ENCODE measurements around the gene FAM174C.

FAM174C gene

DNA sequence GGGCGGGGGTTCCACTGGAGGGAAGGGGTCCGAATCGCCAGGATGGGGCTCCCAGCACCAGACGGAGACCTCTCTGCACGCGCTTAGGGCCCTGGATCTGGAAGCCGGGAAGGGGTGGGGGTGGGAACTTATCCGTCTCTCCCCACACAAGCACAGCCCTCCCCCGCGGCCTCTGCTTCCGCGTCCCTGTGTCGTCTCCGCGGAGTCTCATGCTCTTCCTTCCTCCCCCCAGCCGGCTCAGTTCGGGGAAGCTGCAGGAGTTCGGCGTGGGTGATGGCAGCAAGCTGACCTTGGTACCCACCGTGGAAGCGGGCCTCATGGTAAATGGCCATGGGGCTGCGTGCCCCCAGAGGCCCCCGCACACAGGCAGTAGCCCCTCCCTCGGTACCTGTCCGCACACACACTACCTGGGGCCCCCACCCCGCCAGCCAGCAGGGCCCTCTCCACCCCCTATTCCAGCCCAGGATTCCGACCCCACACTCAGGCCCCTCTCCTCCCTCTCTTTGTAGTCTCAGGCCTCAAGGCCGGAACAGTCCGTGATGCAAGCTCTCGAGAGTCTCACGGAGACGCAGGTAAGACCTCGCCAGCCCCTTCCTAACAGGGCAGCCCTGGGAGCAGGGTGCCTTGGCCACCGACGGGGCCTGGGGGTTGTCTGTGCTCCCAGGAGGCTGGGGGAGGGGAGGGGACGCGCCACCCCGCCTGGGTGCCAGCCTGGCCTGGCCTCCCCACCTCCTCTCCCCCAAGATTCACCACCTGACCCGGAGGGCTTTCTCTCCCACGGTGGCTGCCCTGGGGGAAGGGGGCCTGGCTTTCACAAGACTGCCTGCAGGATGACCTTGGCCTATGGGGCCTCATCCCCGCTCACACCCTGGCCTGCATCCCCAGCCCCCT is 23.8 kb upstream of the FAM174C start:
- DNase-seq, result peak; percentile 84

DNA sequence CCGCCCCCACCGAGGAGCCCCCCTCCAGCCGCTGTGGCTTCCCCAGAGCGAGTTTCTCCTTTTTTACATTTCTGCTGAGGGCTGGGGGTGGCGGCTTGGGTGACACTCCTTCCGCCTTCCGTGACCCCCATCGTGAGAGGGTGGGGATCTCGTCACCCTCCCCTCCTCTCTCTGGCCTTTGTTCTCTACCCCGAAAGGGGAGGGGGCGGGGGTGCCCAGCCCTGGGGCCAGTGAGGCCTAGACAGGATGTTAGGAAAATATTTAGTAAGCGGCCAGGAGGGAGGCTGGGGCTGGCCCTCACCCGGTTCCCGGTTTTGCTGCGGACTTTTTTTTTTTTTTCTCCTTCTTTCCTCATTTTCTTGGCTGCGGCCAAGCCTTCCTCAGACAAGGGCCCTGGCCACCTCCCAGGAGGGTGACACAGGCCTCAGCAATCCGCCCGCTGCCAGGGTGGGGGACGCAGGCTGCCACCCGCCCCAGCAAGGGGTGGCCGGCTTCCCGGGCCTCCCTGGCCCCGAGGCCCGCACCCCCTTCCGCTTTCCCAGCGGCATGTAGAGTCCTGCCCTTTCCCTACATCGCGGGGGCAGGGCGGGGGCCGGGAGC is 23.0 kb upstream of the FAM174C start:
- DNase-seq, result peak; percentile 87

DNA sequence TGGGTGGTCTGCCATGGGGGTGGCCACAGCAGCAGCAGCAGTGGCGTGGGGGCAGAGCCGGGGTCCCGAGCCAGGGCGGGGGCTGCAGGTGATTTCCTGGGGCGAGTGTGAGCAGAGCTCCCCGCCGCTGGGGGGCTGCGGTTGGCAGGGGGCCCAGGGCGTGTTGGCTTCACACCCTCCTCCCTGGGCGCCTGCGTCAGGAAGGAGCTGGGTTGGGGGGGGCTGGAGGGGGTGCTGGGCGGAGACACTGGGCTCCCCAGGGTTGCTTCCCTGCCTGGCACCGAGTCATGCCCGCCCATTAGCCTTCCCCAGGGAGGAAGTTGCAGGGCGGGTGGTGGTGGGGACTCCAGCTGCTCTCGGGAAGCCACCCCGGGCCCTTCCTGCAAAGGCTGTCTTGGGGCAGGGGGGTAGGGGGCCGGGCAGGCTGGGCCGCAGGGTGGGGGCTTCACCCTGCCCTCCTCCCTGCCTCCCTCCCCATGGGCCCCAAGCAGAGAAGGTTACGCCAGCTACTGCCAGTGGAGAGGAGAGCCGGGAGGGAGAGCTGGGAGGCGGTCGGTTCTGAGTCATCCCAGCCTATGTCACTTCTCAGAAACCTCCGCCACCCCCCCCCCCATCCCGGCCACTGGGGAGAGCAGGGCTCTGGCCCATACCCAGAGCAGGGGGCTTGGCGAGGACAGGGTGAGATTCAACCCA is 22.4 kb upstream of the FAM174C start:
- DNase-seq, result peak; percentile 92

DNA sequence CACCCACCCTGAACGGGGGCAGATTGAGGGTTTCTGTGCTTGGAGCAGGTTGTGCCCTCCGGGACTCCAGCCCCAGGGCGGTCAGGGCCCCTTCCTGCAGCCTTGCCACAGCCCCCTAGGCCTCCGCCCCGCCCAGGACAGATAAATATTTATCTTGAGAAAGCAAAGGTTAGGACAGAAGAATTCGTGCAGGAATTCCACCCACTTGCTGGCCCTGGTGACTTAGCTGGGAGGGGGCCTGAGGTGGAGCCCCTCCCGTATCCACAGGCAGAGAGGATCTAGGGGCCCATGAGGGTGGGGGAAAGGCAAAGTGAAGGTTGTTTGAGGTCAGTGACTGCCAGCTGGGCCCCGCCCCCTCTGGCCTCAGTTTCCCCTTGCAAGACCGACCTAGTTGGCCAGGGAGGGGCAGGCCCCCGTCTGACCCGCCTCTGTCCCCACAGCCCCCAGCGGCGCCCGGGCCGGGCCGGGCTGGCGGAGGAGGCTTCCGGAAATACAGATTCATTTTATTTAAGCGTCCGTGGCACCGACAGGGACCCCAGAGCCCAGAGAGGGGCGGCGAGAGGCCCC is 21.7 kb upstream of the FAM174C start:
- no peak for DNase-seq

DNA sequence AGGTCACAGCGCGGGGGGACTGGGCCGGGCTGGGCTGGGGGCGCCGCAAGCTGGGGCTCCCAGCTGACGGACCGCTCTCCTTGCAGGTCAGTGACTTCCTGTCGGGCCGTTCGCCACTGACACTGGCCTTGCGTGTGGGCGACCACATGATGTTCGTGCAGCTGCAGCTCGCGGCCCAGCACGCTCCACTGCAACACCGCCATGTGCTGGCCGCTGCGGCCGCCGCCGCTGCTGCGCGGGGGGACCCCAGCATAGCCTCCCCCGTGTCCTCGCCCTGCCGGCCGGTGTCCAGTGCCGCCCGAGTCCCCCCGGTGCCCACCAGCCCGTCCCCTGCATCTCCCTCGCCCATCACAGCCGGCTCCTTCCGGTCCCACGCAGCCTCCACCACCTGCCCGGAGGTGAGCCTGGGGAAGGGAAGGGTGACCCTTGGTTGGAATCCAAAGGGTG is 21.2 kb upstream of the FAM174C start:
- DNase-seq, result no peak

DNA sequence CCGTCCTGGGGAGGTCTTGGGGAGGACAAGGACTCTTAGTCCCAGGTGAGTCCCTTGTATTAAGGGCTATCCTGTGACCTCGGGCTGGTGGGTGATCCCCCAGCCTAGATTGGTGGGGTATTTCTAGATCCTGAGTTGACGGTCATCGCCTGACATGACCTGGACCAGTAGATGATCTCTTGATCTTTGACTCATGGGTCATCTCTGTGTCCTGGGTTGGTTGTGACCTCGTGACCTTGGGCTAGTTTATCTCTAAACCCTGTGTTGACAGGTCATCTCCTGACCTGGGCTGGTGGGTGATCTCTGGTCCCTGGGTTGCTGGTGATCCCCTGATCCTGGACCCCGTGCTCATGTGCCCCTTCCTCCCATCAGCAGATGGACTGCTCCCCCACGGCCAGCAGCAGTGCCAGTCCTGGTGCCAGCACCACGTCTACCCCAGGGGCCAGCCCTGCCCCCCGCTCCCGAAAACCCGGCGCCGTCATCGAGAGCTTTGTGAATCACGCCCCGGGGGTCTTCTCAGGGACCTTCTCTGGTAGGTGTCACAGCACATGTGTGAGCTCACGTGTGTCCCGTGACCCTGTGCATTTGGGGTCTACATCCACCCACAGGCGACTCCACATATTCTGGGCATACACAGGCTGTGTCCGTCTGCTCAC is 20.7 kb upstream of the FAM174C start:
- DNase-seq, result no peak

DNA sequence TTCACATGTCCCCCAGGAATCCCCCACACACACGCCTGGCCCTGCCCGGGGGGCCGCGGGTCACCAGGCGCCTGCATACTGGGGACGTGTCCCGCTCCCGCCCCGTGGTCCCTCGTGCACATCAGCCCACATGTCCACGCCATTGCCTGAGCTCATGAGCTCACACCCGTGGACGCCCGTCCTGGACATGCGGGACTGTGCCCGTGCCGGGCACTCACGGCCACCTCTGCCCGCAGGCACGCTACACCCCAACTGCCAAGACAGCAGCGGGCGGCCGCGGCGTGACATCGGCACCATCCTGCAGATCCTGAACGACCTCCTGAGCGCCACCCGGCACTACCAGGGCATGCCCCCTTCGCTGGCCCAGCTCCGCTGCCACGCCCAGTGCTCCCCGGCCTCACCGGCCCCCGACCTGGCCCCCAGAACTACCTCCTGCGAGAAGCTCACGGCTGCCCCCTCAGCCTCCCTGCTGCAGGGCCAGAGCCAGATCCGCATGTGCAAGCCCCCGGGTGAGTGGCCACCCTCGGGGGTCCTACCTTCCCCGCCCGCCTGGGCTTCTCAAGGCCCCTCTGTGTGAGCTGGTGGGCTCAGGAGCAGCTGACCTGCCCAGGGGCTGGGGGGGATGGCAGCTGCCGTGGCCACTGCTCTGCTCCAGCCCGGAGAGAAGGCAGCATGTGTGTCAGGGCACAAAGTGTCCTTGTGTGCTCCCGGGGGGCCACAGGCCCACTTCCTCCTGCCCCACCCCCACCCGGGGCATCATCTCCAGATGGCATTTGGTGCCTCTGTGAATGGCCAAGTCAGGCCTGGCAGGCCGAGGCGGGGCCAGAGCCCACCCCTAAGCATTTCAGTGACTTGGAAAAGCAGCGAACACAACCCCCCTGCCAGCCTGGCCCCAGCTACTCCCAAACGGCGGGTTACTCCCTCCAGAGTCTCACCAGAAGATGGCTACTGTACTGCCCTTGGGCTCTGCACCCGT is 19.9 kb upstream of the FAM174C start:
- DNase-seq, result no peak

DNA sequence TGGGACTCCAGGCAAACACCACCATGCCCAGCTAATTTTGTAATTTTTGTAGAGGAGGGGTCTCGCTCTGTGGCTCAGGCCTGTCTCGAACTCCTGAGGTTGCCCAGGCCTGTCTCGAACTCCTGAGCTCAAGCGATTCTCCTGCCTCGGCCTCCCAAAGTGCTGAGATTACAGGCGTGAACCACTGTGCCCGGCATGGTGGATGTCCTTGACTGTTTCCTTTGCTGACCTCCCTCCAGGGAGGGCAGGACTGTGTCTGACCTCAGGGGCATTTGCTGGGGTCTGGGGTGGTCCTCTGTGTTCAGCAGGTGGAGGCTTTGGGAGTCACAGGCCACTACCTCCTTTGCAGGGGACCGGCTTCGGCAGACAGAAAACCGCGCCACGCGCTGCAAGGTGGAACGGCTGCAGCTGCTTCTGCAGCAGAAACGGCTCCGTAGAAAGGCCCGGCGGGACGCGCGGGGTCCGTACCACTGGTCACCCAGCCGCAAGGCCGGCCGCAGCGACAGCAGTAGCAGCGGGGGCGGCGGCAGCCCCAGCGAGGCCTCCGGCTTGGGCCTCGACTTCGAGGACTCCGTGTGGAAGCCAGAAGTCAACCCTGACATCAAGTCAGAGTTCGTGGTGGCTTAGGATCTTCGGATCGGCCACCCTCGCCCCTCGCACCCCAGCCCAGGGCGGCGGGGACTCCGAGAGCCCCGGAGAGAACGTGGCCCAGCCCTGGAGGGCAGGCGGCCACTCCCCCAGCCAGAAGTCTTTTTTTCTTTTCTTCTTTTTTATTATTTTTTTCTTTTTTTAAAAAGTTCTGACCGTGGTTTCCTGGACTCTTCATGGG is 18.5 kb upstream of the FAM174C start:
- no peak for DNase-seq

DNA sequence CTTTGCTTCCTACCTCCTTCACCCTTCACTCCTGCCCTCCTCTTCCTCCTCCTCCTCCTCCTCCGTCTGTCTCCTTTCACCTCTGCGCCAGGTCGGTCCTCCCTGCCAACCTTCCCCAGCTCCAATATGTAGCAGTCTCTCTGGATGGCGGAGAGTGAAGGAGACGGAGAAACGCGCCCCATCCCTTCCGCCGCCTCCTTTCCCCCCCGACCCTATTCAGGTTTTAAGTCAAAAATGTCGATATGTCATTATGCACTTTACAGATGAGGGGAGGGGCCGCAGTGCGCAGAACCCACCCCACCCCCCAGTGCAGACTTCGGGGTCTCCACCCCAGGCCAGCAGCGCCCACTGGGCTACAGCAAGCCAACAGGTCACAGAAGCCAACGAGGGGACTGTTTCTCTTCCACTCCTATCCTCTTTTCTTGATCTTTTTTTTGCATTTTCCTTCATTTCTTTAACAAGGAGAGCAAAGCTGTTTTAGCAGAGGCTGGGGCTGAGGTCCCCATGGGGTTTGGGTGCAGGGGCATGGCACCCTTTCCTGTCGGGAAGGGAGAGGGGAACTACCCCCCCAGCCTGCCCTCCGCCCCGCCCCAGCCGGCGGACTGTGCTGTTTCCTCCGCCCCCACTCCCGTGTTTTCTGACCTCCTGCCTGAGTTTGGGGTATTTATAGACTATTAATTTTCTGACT is 17.7 kb upstream of the FAM174C start:
- no peak for DNase-seq

DNA sequence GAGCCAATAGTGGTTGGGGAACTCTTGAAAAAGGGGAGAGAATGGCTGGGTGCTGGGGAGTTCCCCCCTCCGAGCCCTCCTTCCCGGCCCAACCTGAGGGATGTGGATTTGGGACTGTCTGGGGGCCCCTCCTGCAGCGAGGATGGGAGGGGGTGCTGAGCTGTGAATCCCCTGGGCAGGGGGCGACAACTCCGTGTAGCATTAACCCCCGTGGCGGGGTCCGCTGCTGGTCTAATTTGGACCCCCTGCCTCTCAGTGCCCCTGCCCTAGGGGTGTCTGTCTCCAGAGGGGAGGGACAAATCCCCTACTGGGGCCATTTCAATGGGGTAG is 17.2 kb upstream of the FAM174C start:
- no peak for DNase-seq

DNA sequence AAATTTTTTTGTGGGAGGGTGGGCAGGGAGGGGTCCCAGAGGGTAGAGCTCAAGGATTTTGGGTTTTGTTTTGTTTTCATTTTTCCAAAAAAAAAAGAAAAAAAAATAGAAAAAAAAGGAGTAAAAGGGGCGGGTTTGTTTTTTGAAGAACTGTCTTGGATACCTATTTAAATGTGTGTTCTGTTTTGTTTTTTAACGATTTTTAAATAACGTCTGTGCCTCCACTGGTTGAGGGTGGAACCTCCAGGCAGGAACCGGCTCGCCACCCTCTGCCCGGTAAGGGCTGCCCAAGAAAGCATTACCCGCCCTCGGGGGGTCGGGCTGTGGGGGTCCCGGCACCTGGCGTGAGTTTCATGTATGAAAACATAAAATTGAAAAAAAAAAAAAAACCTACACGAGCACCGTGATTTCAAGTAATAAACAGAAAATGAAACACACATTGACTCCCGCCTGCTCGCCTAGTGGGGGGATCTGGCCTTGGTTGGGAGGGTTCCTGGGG is 16.6 kb upstream of the FAM174C start:
- no peak for DNase-seq

DNA sequence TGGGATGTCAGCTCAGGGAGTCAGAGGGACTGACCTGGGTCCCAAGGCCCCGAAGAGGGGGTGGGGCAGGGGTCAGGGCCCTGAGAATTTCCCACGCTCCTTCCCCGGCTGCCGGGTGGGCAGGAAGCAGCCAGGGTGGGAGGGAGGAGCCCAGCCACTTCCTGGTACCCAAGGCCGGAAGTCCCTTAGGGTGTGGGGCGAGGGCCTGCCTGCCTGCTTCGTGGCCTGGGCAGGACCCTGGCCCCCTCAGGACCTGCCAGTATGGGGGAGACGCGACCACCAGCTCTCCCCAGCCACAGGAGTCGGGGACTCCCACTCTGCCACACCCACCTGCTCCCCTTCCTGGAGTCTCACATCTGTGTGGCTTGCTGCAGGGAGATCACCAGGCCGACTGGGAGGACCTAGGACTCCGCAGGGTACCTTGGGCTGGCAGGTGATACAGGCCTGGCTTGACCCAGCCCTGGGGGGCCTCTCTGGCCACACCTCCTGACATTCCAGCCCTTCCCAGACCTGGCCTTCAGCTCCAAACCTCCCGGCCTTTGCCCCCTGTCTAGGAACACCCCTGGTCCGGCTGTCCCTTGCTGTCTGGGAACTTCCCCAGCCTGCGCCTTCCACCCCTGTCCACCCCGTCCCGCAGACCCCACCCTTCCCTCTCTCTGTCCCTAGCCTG is 16.0 kb upstream of the FAM174C start:
- peak; percentile 74 for DNase-seq

DNA sequence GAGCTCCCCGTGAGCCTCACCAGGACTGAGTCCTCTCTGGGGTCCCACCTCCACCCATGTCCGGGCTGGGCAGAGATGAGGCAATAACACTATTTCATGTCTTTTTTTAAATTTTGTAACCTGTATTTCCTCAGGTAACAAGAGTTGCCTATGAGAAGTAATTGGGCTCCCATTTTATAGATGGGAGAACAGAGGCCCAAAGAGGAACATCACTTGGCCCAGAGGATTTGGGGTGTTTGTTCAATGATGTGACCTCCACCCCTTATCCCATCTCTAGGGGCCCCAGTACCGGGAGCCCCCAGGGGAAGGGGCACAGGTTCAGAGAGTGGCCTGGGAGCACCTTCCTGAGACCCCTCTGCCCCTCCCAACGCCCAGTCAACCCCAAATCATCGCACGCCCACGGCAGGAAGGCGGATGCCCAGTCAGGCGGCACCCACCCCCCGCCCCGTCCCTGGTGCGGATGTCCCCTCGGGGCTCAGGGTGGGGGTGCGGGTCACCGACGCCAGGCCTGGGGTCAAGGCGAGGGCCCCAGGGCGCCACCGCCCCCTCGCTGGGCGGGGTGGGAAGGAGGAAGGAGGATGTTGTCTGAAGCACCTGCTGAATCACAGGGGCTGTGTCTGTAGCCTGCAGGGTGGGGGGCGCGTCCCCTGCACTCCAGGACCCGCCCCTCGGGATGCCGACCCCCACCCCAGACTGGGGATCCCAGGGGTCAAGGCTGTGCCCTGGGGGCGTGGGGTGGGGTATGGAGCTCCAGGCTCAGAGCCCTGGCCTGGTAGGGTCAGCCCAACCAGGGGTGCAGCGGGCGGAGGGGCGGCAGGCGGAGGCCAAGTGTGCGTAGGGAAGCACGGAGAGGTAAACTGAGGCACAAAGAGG is 15.2 kb upstream of the FAM174C start:
- DNase-seq, result peak; percentile 55

DNA sequence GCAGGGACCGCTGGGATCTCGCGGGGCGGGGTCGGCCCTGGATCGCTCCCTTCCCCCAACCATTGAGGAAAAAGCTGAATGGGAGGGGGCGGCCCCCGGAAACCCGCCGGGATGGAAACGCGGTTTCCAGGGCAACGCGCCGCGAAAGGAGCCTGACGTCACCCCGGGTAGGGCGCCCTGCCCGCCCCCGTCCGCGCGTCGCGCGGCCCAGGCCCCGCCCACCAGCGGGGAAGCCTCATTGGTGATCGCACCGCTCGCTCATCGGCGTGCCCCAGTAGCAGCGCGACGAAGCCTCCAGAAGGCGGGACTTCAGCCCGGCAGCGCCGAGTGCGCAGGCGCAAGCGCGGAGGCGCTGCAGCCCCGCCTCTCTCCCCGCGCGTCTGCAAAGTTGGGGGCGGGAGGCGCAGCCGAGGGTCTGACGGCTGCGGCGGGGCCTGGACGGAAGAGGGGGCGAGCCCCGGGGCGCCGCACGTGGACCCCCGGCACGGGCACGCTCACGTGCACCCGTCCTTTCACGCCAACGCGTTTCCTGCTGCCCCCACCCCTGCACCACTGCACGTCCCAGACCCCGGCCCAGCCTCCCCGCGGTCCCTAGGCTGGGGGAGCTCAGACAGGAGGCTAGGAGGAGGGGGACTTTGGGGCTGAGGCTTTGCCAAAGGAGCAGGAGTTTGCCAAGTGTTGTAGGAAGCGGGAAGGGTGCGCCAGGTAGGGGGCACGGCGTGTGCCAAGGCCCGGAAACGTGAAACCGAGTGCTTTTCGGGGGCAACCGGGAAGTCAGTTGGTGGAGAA is 14.4 kb upstream of the FAM174C start:
- peak; percentile 98 for DNase-seq

DNA sequence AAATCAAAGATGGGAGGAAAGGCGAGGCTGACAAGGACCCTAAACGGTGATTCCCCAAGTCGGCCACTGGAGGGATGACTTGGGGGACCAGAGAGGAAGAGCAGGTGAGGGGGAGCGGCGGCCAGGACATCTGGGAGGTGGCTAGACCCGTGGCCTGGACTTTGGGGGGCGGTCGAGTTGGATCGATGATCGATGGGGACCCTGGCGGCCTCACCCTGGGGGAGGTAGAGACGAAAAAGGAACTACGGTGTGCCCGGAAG is 13.9 kb upstream of the FAM174C start:
- DNase-seq, result no peak

DNA sequence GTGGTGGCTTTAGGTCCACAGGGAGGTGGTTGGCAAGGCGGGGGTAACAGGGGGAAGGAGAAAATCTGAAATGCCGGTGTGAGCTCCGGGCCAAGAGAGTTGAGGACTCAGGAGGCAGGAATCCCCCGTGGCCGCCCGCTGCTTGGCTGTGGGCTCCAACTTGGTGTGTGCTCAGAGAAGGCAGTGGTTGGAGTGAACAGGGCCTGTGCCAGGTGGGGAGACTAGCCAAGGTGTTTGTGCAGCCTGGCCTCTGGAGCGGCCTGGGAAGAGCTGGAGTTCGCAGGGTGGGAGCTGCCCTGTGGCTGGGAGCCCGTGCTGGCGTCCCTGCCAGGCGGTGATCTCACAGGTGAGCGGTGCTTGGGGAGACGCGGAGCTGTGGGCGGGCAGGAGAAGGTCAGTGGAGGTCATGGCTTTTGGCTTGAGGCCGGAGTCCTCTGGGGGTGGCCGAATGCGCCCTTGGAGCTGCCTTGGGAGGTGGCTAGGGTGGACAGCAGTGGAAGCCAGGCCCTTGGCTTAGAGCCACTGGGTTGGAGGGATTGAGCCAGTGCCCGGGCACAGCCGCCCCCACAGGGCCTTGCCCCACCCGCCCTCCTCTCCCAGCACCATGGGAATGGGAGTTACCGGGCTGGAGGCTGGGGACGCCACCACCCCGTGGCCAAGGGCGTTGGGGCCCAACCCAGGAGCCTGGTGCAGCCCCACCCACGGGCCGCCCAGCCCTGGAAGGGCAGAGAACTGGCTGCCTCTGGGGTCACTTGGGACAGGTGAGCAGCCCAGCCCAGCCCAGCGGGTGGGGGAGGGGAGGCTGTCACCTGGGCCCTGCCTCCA is 13.3 kb upstream of the FAM174C start:
- DNase-seq, result peak; percentile 38

DNA sequence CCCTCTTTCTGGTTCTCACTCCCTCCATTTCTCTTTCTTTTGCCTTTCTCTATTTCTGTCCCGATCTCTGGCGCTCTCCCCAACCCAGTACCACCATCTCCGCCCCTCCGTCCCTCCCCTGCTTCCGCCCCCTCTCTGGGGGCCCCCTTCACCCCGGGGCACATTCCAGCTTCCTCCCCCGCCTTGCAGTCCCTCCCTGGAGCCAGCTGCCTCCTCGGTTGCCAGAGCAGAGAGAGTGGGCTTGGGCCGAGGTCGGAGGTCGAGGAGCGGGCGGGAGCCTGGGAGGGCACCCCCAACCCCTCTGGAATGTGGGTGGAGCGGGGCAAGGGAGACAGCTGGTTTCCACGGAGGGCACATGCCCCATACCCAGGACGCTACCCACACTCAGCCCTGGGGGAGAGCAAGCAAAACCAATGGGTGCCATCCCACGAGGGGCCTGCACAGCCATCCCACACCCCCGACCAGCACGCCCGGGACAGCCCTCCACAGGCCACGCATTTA is 12.7 kb upstream of the FAM174C start:
- DNase-seq, result no peak

Data from CD4-positive, alpha-beta T cell treated with Interleukin-6 for 4 hours (primary cell).